ENCODE results near the gene ANKRD13C.

DNA sequence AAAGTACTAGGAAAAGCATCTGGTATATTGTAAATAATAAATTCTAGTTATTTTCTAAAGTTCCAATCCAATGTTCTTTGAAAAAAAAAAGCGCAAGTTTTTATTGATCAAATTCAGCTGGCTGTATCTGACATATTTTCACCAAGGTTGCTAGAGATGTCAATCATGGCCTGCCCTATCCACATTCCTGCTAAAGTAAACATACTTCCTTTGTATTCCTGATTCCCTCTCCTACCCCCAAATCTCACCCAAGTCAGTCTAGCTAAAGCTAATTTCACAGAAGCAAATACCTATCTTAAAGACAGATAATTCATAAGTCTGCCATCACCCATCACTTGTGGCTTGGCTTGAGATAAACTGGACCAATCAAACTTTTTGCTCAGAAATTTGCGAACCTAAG, 21.3 kb downstream of the ANKRD13C start:
- no peak for TF ChIP-seq POLR2A (IDR thresholded peaks at IDR 0.05)
- TF ChIP-seq, protein P1, sequence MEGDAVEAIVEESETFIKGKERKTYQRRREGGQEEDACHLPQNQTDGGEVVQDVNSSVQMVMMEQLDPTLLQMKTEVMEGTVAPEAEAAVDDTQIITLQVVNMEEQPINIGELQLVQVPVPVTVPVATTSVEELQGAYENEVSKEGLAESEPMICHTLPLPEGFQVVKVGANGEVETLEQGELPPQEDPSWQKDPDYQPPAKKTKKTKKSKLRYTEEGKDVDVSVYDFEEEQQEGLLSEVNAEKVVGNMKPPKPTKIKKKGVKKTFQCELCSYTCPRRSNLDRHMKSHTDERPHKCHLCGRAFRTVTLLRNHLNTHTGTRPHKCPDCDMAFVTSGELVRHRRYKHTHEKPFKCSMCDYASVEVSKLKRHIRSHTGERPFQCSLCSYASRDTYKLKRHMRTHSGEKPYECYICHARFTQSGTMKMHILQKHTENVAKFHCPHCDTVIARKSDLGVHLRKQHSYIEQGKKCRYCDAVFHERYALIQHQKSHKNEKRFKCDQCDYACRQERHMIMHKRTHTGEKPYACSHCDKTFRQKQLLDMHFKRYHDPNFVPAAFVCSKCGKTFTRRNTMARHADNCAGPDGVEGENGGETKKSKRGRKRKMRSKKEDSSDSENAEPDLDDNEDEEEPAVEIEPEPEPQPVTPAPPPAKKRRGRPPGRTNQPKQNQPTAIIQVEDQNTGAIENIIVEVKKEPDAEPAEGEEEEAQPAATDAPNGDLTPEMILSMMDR (IDR thresholded peaks at IDR 0.05 in 4 of 5, conservative IDR thresholded peaks at IDR 0.05 in 1 of 5): no peak

Data from gastrocnemius medialis (tissue), 4 donors.